Loucy (cell line): Measurements from ENCODE around the gene PGS1.

Source experiments
- H2AFZ ChIP-seq: fragments of 200-600 bp; sonication (generic); 2 replicates; pipeline ENCODE4 v1.6.0; 2016; ENCODE audit warnings: antibody characterized with exemption, mild to moderate bottlenecking, low read length, moderate library complexity
- H3F3A ChIP-seq: fragments of 200-600 bp; 2 replicates; pipeline ENCODE4 v1.6.0; 2016; ENCODE audit warnings: antibody characterized with exemption, low read depth, mild to moderate bottlenecking
- H3K27me3 ChIP-seq: fragments of 200-600 bp; sonication (generic); 2 replicates; pipeline ENCODE4 v1.6.1; 2014; ENCODE audit warnings: low read length, mild to moderate bottlenecking; ENCODE audit not compliant: insufficient read depth, poor library complexity, severe bottlenecking
- H3K36me3 ChIP-seq: fragments of 200-600 bp; sonication (generic); 2 replicates; pipeline ENCODE4 v1.6.1; 2016; ENCODE audit warnings: low read length; ENCODE audit not compliant: insufficient read depth
- H3K4me1 ChIP-seq: fragments of 200-600 bp; sonication (generic); 2 replicates; pipeline ENCODE4 v1.5.1; 2014; ENCODE audit warnings: low read length, mild to moderate bottlenecking; ENCODE audit not compliant: insufficient read depth, poor library complexity, severe bottlenecking
- H3K4me2 ChIP-seq: fragments of 200-600 bp; sonication (generic); 2 replicates; pipeline ENCODE4 v1.6.0; 2014; ENCODE audit warnings: antibody characterized with exemption, low read length, low read depth, mild to moderate bottlenecking; ENCODE audit not compliant: poor library complexity, severe bottlenecking
- H3K4me3 ChIP-seq: fragments of 200-600 bp; sonication (generic); 2 replicates; pipeline ENCODE4 v1.5.1; 2014; ENCODE audit warnings: low read length, mild to moderate bottlenecking, mixed read lengths; ENCODE audit not compliant: poor library complexity, severe bottlenecking
- H3K79me2 ChIP-seq: fragments of 200-600 bp; sonication (generic); 2 replicates; pipeline ENCODE4 v1.6.1; 2014; ENCODE audit warnings: low read length; ENCODE audit not compliant: insufficient read depth
- H3K9ac ChIP-seq: fragments of 200-600 bp; sonication (generic); 2 replicates; pipeline ENCODE4 v1.6.0; 2014; ENCODE audit warnings: mild to moderate bottlenecking, low read depth, low read length, moderate library complexity; ENCODE audit not compliant: poor library complexity, severe bottlenecking
- H3K9me2 ChIP-seq: fragments of 200-600 bp; sonication (generic); replicated peaks from 2 replicates; pipeline ENCODE4 v1.6.1; 2016; ENCODE audit warnings: low read depth, low read length, mixed read lengths
- H3K9me3 ChIP-seq: fragments of 200-600 bp; sonication (generic); 2 replicates; pipeline ENCODE4 v1.6.1; 2014; ENCODE audit warnings: mild to moderate bottlenecking, antibody characterized with exemption, low read length, low read depth; ENCODE audit not compliant: insufficient read depth
- H4K20me1 ChIP-seq: fragments of 200-600 bp; sonication (generic); 2 replicates; pipeline ENCODE4 v1.6.0; 2014; ENCODE audit warnings: antibody characterized with exemption, low read length, mild to moderate bottlenecking; ENCODE audit not compliant: insufficient read depth, poor library complexity, severe bottlenecking
- EZH2phosphoT487 ChIP-seq: fragments of 200-600 bp; IDR thresholded peaks from 2 replicates; pipeline ENCODE4 v1.6.1; 2018; ENCODE audit warnings: antibody characterized with exemption, mild to moderate bottlenecking, moderate library complexity, borderline replicate concordance
- TF ChIP-seq, protein P1 (sequence below): fragments of 200-600 bp; sonication (generic); conservative IDR thresholded peaks from 2 replicates; pipeline ENCODE4 v1.5.1; 2014; ENCODE audit warnings: mild to moderate bottlenecking, antibody characterized with exemption, low read length

The PGS1 gene

DNA sequence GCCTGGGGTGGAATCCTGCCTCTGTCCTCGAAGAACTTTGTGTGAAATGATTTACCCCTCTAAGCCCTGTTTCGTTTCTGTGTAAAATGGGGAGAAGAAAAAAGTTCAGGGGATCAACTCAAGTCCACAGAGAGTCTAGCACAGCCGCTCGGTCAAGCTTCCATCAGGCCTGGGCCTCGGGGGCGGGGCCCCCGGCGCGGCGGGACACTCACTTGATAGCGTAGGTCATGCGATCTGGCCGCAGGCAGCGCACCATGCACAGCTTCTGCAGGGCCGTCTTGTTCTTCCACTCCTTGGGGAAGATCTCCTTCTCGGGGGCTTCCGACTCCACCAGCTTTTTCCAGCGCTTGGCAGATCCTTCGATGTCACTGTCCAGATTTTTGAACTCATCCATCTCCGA, 65.9 kb downstream of the PGS1 start:
- TF ChIP-seq EZH2phosphoT487 = no peak
- TF ChIP-seq, protein P1, sequence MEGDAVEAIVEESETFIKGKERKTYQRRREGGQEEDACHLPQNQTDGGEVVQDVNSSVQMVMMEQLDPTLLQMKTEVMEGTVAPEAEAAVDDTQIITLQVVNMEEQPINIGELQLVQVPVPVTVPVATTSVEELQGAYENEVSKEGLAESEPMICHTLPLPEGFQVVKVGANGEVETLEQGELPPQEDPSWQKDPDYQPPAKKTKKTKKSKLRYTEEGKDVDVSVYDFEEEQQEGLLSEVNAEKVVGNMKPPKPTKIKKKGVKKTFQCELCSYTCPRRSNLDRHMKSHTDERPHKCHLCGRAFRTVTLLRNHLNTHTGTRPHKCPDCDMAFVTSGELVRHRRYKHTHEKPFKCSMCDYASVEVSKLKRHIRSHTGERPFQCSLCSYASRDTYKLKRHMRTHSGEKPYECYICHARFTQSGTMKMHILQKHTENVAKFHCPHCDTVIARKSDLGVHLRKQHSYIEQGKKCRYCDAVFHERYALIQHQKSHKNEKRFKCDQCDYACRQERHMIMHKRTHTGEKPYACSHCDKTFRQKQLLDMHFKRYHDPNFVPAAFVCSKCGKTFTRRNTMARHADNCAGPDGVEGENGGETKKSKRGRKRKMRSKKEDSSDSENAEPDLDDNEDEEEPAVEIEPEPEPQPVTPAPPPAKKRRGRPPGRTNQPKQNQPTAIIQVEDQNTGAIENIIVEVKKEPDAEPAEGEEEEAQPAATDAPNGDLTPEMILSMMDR = no peak
- H3K4me2 ChIP-seq = no peak overlapping the region
- no peaks in the 10 kb centered on the region for H3K79me2 ChIP-seq
- no peaks in the 10 kb centered on the region for H3K9me2 ChIP-seq
- H3K27me3 ChIP-seq = no peaks in the 10 kb centered on the region
- H3K36me3 ChIP-seq = no peaks in the 10 kb centered on the region
- H3K4me3 ChIP-seq = no peak overlapping the region
- no peaks in the 10 kb centered on the region for H4K20me1 ChIP-seq
- no peaks in the 10 kb centered on the region for H3K4me1 ChIP-seq
- H3K9ac ChIP-seq = no peak overlapping the region
- no peak overlapping the region for H2AFZ ChIP-seq
- no peaks in the 10 kb centered on the region for H3K9me3 ChIP-seq
- no peaks in the 10 kb centered on the region for H3F3A ChIP-seq

DNA sequence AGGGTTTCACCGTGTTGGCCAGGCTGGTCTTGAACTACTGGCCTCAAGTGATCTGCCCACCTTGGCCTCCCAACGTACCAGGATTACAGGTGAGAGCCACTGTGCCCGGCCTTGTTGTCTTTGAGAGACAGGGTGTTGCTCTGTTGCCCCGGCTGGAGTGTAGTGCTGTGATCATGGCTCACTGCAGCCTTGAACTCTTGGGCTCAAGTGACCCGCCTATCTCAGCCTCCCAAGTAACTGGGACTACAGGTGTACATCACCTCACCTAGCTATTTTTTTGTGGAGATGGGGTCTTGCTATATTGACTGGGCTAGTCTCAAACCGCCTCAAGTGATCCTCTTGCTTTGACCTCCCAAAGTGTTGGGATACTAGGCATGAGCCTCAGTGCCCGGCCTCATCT, 68.4 kb downstream of the PGS1 start:
- no peak overlapping the region for H3K4me3 ChIP-seq
- H3K79me2 ChIP-seq = no peaks in the 10 kb centered on the region
- TF ChIP-seq EZH2phosphoT487 = no peak
- TF ChIP-seq, protein P1 = no peak
- H3F3A ChIP-seq = no peaks in the 10 kb centered on the region
- no peak overlapping the region for H3K4me2 ChIP-seq
- H3K27me3 ChIP-seq = no peaks in the 10 kb centered on the region
- H2AFZ ChIP-seq = no peak overlapping the region
- peaks cover 7% of the 10 kb centered on the region for H3K4me1 ChIP-seq
- H3K36me3 ChIP-seq = no peaks in the 10 kb centered on the region
- H3K9me3 ChIP-seq = no peaks in the 10 kb centered on the region
- no peaks in the 10 kb centered on the region for H3K9me2 ChIP-seq
- no peak overlapping the region for H3K9ac ChIP-seq
- H4K20me1 ChIP-seq = no peaks in the 10 kb centered on the region

DNA sequence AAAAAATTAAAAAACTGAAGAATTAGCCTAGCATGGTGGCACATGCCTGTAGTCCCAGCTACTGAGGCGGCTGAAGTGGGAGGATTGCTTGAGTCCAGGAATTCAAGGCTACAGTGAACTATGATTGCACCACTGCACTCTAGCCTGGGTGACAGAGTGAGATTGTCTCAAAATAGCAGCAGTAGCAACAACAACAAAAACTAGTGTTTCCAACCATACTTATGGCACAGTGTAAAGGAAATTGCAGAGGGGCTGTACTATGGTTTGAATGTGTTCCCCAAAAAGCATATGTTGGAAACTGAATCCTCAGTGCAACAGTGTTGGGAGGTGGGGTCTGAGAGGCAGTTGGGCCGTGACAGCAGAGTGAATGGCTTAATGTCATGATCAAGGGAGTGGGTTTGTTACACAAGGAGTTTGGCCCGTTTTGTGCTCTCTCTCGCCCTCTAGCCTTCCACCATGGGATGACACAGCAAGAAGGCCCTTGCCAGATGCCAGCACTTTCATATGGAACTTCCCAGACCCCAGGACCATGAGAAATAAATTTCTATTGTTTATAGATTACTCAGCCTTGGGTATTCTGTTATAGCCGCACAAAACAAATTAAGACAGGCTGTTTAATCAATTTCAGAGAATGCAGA, 70.0 kb downstream of the PGS1 start:
- Histone ChIP-seq H4K20me1 (no peaks in the 10 kb centered on the region), H3K4me3 (no peak overlapping the region), H3K9ac (no peak overlapping the region), H3K79me2 (no peaks in the 10 kb centered on the region), H2AFZ (no peak overlapping the region), H3K9me3 (no peaks in the 10 kb centered on the region), H3K9me2 (no peaks in the 10 kb centered on the region), H3K36me3 (no peaks in the 10 kb centered on the region), H3K4me2 (no peak overlapping the region), H3K27me3 (no peaks in the 10 kb centered on the region), H3F3A (no peaks in the 10 kb centered on the region), H3K4me1 (peaks cover 7% of the 10 kb centered on the region)
- TF ChIP-seq, protein P1 = peak; percentile 63
- TF ChIP-seq EZH2phosphoT487 = no peak
